ENCODE measurements around the gene DDC. TPM values are rescaled to one million over a fixed set of nuclear protein-coding genes. Genes with fewer than 3 reads are reported as not detected.
"Not testable (repeated sequence)": the region's sequence is repeated elsewhere in the genome, so short reads cannot be mapped to it uniquely, and the experiment has no call there.

The DDC gene
- total and polyA plus RNA-seq, 2 donors = 0.29 to 2.0 TPM

DNA sequence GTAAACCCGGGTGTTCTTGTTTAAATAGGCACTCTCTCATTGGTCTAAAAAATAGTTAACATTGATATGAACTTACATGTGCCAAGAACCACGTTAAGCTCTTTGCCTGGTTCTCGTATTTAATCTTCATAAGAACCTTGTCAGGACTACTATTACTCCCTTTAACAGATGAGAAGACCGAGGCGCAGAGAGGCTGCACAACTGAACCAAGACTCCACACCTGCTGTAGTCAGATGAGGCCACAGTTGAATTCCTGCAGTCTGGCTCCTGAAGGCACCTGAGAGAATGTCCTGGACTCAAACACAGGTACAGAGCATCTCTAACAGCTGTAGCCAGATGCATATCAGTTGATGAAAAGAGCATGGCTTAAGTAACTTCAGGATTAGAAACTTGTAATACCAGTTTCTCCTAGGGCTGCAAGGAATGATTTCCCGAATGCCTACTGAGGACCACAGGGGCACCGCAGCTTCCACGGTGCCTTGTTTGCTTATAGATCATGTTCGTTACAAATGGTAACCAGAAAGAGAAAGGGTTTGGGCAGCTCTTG, 9.5 kb downstream of the DDC start:
- H3K36me3 ChIP-seq (ENCODE audit: insufficient read depth) = no peaks in the 10 kb centered on the region
- 86% methylated on average over 9 of the region's 9 CpGs for WGBS
- H3K4me1 ChIP-seq (ENCODE audit: insufficient read depth) = no peaks in the 10 kb centered on the region
- no peak overlapping the region for H3K27ac ChIP-seq (ENCODE audit: low read depth)
- no peak for DNase-seq (ENCODE audit: extremely low spot score)
- H3K4me3 ChIP-seq (ENCODE audit: low read depth, low read length) = no peak overlapping the region

- no peak overlapping the region for H3K27ac ChIP-seq (ENCODE audit: low read depth)
- no peaks in the 10 kb centered on the region for H3K4me1 ChIP-seq (ENCODE audit: insufficient read depth)
- DNase-seq (ENCODE audit: extremely low spot score) = no peak
- no peak overlapping the region for H3K4me3 ChIP-seq (ENCODE audit: low read depth, low read length)
- WGBS = 77% methylated on average over 14 of the region's 14 CpGs
- no peaks in the 10 kb centered on the region for H3K36me3 ChIP-seq (ENCODE audit: insufficient read depth)
Measured at GRCh38 chr7:50554431-50555322, 10.5 kb downstream of the DDC start.

DNA sequence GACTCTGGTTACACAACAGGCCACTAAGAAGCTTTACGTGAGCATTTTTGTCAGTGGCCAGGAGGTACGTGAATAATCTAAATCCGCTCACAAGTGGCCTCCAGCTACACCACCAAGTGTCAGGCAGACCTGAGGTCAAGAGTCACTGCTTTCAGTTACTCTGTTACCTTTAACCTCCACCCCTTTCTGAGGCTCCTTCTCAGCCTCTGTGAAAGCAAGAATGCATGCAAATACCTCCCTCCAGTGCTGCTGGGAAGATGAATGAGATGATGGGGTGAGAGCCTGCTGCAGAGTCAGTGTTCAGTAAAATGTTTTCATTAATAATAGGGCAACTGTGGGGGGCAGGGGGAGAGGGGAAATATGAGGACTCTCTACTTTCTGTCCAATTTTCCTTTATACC, 11.2 kb downstream of the DDC start:
- H3K36me3 ChIP-seq (ENCODE audit: insufficient read depth) = no peaks in the 10 kb centered on the region
- 44% methylated on average over 3 of the region's 3 CpGs for WGBS
- H3K27ac ChIP-seq (ENCODE audit: low read depth) = no peak overlapping the region
- H3K4me1 ChIP-seq (ENCODE audit: insufficient read depth) = no peaks in the 10 kb centered on the region
- H3K4me3 ChIP-seq (ENCODE audit: low read depth, low read length) = no peak overlapping the region
- DNase-seq (ENCODE audit: extremely low spot score) = no peak

GRCh38 chr7:50552921-50553320, 12.3 kb downstream of the DDC start:
- no peak overlapping the region for H3K4me3 ChIP-seq (ENCODE audit: low read depth, low read length)
- no peaks in the 10 kb centered on the region for H3K36me3 ChIP-seq (ENCODE audit: insufficient read depth)
- H3K27ac ChIP-seq (ENCODE audit: low read depth) = no peak overlapping the region
- H3K4me1 ChIP-seq (ENCODE audit: insufficient read depth) = no peaks in the 10 kb centered on the region
- 15% methylated on average over 4 of the region's 4 CpGs for WGBS
- no peak for DNase-seq (ENCODE audit: extremely low spot score)

GRCh38 chr7:50552139-50552538, 13.1 kb downstream of the DDC start:
- WGBS = 67% methylated on average over 4 of the region's 4 CpGs
- no peaks in the 10 kb centered on the region for H3K36me3 ChIP-seq (ENCODE audit: insufficient read depth)
- DNase-seq (ENCODE audit: extremely low spot score) = no peak

GRCh38 chr7:50545613-50546012, 19.6 kb downstream of the DDC start:
- H3K27ac ChIP-seq (ENCODE audit: low read depth); H3K4me3 ChIP-seq (ENCODE audit: low read depth, low read length); H3K36me3 ChIP-seq (ENCODE audit: insufficient read depth); H3K4me1 ChIP-seq (ENCODE audit: insufficient read depth); DNase-seq (ENCODE audit: extremely low spot score): not testable (repeated sequence)
- 83% methylated on average over 4 of the region's 4 CpGs for WGBS

More at GRCh38 chr7:50552139-50552538, 13.1 kb downstream of the DDC start:
- H3K4me1 ChIP-seq (ENCODE audit: insufficient read depth) = no peaks in the 10 kb centered on the region
- H3K27ac ChIP-seq (ENCODE audit: low read depth) = no peak overlapping the region
- no peak overlapping the region for H3K4me3 ChIP-seq (ENCODE audit: low read depth, low read length)

DNA sequence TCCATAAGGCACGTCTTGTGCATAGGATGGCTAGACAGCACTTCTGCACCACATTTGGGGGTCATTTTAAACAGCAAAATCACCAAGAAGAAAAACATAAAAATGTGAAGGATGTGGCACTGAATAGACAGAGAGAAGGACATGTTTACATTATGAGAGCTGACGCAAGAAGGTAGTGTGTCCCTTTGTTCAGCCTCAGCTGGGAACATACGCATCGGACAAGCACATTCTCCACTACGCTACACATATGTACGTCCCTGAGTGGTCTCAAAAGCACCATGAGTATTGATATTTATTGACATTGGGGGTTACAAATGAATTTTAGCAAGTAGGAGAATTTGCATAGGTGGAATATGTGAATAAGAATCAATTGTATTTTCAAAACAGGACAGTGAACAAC, 20.2 kb downstream of the DDC start:
- H3K4me1 ChIP-seq (ENCODE audit: insufficient read depth) = no peaks in the 10 kb centered on the region
- no peak for DNase-seq (ENCODE audit: extremely low spot score)
- WGBS = 73% methylated on average over 6 of the region's 6 CpGs

GRCh38 chr7:50543776-50544442, 21.3 kb downstream of the DDC start:
- no peaks in the 10 kb centered on the region for H3K4me1 ChIP-seq (ENCODE audit: insufficient read depth)
- H3K36me3 ChIP-seq (ENCODE audit: insufficient read depth) = no peaks in the 10 kb centered on the region
- H3K4me3 ChIP-seq (ENCODE audit: low read depth, low read length) = no peak overlapping the region
- no peak for DNase-seq (ENCODE audit: extremely low spot score)
- no peak overlapping the region for H3K27ac ChIP-seq (ENCODE audit: low read depth)
- WGBS = 93% methylated on average over 18 of the region's 18 CpGs

More for the DNA sequence above, 20.2 kb downstream of the DDC start:
- Histone ChIP-seq H3K36me3 (ENCODE audit: insufficient read depth) (no peaks in the 10 kb centered on the region), H3K27ac (ENCODE audit: low read depth) (no peak overlapping the region), H3K4me3 (ENCODE audit: low read depth, low read length) (no peak overlapping the region)

DNA sequence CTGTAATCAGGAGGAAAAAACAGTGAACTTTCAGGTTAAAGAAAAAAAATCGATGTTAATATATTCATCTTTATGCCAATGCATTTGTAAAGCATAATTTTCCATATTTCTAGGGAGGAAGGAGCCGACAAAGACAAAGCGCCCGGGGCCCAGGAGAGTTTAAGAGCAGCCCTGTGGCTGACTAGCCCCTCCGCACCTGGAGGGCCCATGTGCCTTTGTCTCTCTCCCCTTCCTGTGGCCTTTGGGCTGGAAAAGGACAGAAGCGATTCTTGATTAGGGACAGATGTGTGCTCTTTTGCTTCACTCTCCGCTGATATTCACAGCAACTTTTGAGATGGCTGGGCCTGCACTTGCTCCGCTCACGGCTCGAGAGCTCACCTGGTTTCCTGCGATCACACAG, 23.1 kb downstream of the DDC start:
- Histone ChIP-seq H3K27ac (ENCODE audit: low read depth) (no peak overlapping the region), H3K4me3 (ENCODE audit: low read depth, low read length) (no peak overlapping the region), H3K36me3 (ENCODE audit: insufficient read depth) (no peaks in the 10 kb centered on the region), H3K4me1 (ENCODE audit: insufficient read depth) (no peaks in the 10 kb centered on the region)
- WGBS = 79% methylated on average over 11 of the region's 11 CpGs
- DNase-seq (ENCODE audit: extremely low spot score) = no peak

- Histone ChIP-seq H3K4me1 (ENCODE audit: insufficient read depth) (no peaks in the 10 kb centered on the region), H3K36me3 (ENCODE audit: insufficient read depth) (no peaks in the 10 kb centered on the region), H3K4me3 (ENCODE audit: low read depth, low read length) (no peak overlapping the region), H3K27ac (ENCODE audit: low read depth) (no peak overlapping the region)
- 91% methylated on average over 9 of the region's 9 CpGs for WGBS
- DNase-seq (ENCODE audit: extremely low spot score) = no peak
Measured at GRCh38 chr7:50540785-50541579, 24.2 kb downstream of the DDC start.

DNA sequence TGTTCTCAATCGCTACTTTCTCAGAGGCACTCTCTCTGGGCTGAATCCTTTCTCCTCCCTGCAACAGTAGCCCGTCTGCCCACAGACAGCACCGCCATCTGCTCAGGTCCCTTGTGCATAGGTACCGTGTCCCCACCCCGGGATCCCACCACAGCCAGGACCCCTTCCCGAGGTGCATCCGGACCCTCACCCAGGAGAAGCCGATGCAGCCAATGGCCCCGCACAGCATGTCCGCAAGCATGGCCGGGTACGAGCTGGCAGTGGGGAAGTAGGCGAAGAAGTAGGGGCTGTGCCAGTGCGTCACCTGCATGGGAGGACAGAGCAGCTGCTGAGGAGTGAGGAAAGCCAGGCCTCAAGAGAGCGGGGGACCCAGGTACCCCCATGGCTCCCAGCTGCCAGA, 25.5 kb downstream of the DDC start:
- 92% methylated on average over 15 of the region's 15 CpGs for WGBS
- no peaks in the 10 kb centered on the region for H3K4me1 ChIP-seq (ENCODE audit: insufficient read depth)
- DNase-seq (ENCODE audit: extremely low spot score) = no peak
- H3K4me3 ChIP-seq (ENCODE audit: low read depth, low read length) = no peak overlapping the region
- H3K36me3 ChIP-seq (ENCODE audit: insufficient read depth) = no peaks in the 10 kb centered on the region
- H3K27ac ChIP-seq (ENCODE audit: low read depth) = no peak overlapping the region

GRCh38 chr7:50538478-50538877, 26.7 kb downstream of the DDC start:
- no peak for DNase-seq (ENCODE audit: extremely low spot score)
- H3K4me1 ChIP-seq (ENCODE audit: insufficient read depth) = no peaks in the 10 kb centered on the region
- no peak overlapping the region for H3K4me3 ChIP-seq (ENCODE audit: low read depth, low read length)
- H3K36me3 ChIP-seq (ENCODE audit: insufficient read depth) = no peaks in the 10 kb centered on the region
- H3K27ac ChIP-seq (ENCODE audit: low read depth) = no peak overlapping the region
- 90% methylated on average over 4 of the region's 4 CpGs for whole genome bisulfite sequencing

GRCh38 chr7:50537417-50537816, 27.8 kb downstream of the DDC start:
- Histone ChIP-seq H3K36me3 (ENCODE audit: insufficient read depth) (no peaks in the 10 kb centered on the region), H3K4me1 (ENCODE audit: insufficient read depth) (no peaks in the 10 kb centered on the region), H3K4me3 (ENCODE audit: low read depth, low read length) (no peak overlapping the region), H3K27ac (ENCODE audit: low read depth) (no peak overlapping the region)
- WGBS = 81% methylated on average over 8 of the region's 8 CpGs
- DNase-seq (ENCODE audit: extremely low spot score) = no peak

Measured in urinary bladder (tissue), 4 donors.